GM23338 (cell line): ENCODE measurements around the gene LAPTM5. TPM values are rescaled to one million over a fixed set of nuclear protein-coding genes. Genes with fewer than 3 reads are reported as not detected.

Experiments
- ATAC-seq: fragments of 200-7000 bp; cut with Tn5 transposase; 3 replicates; pipeline ENCODE4 v1.9.1; 2020
- DNase-seq: peaks from one replicate; pipeline ENCODE4 v3.0.0-alpha.2; 2015; ENCODE audit warnings: low spot score
- H2AFZ ChIP-seq: fragments of 200-600 bp; sonication (generic); 2 replicates; pipeline ENCODE4 v1.8.0; 2016; ENCODE audit warnings: antibody characterized with exemption, mild to moderate bottlenecking, moderate library complexity
- H3F3A ChIP-seq: fragments of 200-600 bp; sonication (generic); replicated peaks from 2 replicates; pipeline ENCODE4 v1.8.0; 2017; ENCODE audit warnings: antibody characterized with exemption, mixed run types, low read depth
- H3K27ac ChIP-seq: fragments of 200-600 bp; sonication (generic); 2 replicates; pipeline ENCODE4 v1.6.1; 2016; ENCODE audit warnings: low read depth
- H3K27me3 ChIP-seq: fragments of 200-600 bp; sonication (generic); 2 replicates; pipeline ENCODE4 v1.8.0; 2016; ENCODE audit warnings: mild to moderate bottlenecking, mixed run types, moderate library complexity; ENCODE audit not compliant: insufficient read depth
- H3K36me3 ChIP-seq: fragments of 200-600 bp; sonication (generic); 2 replicates; pipeline ENCODE4 v1.8.0; 2016; ENCODE audit warnings: mild to moderate bottlenecking; ENCODE audit not compliant: insufficient read depth
- H3K4me1 ChIP-seq: fragments of 200-600 bp; sonication (generic); 2 replicates; pipeline ENCODE4 v1.8.0; 2016; ENCODE audit warnings: mild to moderate bottlenecking, moderate library complexity; ENCODE audit not compliant: insufficient read depth
- H3K4me2 ChIP-seq: fragments of 200-600 bp; sonication (generic); 2 replicates; pipeline ENCODE4 v1.7.1; 2017; ENCODE audit warnings: mixed run types
- H3K4me3 ChIP-seq: fragments of 200-600 bp; sonication (generic); 2 replicates; pipeline ENCODE4 v1.6.1; 2016; ENCODE audit warnings: mixed run types
- H3K79me2 ChIP-seq: fragments of 200-600 bp; sonication (generic); replicated peaks from 2 replicates; pipeline ENCODE4 v1.8.0; 2017; ENCODE audit warnings: mild to moderate bottlenecking; ENCODE audit not compliant: insufficient read depth
- H3K9me2 ChIP-seq: fragments of 200-600 bp; sonication (generic); 2 replicates; pipeline ENCODE4 v1.8.0; 2017; ENCODE audit not compliant: insufficient read depth
- H4K20me1 ChIP-seq: fragments of 200-600 bp; sonication (generic); replicated peaks from 2 replicates; pipeline ENCODE4 v1.8.0; 2017; ENCODE audit warnings: mild to moderate bottlenecking; ENCODE audit not compliant: insufficient read depth
- H3K27ac Mint-ChIP-seq: 2 replicates; pipeline ENCODE4 v1.8.0; 2020; ENCODE audit warnings: inconsistent platforms, mild to moderate bottlenecking, moderate library complexity, mixed read lengths
- H3K27me3 Mint-ChIP-seq: 3 replicates; pipeline ENCODE4 v1.8.0; 2022; ENCODE audit warnings: low read depth, mild to moderate bottlenecking, moderate library complexity, mixed read lengths, inconsistent platforms; ENCODE audit not compliant: insufficient read depth, poor library complexity
- H3K36me3 Mint-ChIP-seq: 3 replicates; pipeline ENCODE4 v1.8.0; 2021; ENCODE audit warnings: low read depth, mild to moderate bottlenecking, inconsistent platforms, moderate library complexity, mixed read lengths
- H3K4me1 Mint-ChIP-seq: 3 replicates; pipeline ENCODE4 v1.8.0; 2020; ENCODE audit warnings: mild to moderate bottlenecking, inconsistent platforms, mixed read lengths
- H3K4me3 Mint-ChIP-seq: 3 replicates; pipeline ENCODE4 v1.8.0; 2021; ENCODE audit warnings: moderate library complexity, mild to moderate bottlenecking, inconsistent platforms, mixed read lengths
- H3K9me3 Mint-ChIP-seq: 3 replicates; pipeline ENCODE4 v1.8.0; 2020; ENCODE audit warnings: moderate library complexity, mild to moderate bottlenecking, inconsistent platforms, mixed read lengths
- CREB1 ChIP-seq: fragments of 250-450 bp; sonication (Bioruptor Pico); IDR thresholded peaks from 2 replicates; pipeline ENCODE4 v1.5.0; 2020; ENCODE audit warnings: low read depth, mild to moderate bottlenecking, moderate library complexity
- EZH2phosphoT487 ChIP-seq: fragments of 200-600 bp; sonication (generic); IDR thresholded peaks from one replicate; pipeline ENCODE4 v1.8.1; 2018; ENCODE audit warnings: antibody characterized with exemption; ENCODE audit not compliant: unreplicated experiment
- JUNB ChIP-seq: IDR thresholded peaks from one replicate; pipeline ENCODE4 v1.6.1; 2016; ENCODE audit warnings: antibody characterized with exemption; ENCODE audit not compliant: unreplicated experiment
- POLR2AphosphoS5 ChIP-seq: IDR thresholded peaks from 2 replicates; pipeline ENCODE4 v1.6.1; 2016; ENCODE audit warnings: antibody characterized with exemption, low read depth
- STAT1 ChIP-seq: IDR thresholded peaks from one replicate; pipeline ENCODE4 v1.6.1; 2016; ENCODE audit warnings: antibody characterized with exemption; ENCODE audit not compliant: unreplicated experiment
- ZNF114 ChIP-seq: fragments of 250-450 bp; sonication (Bioruptor Pico); IDR thresholded peaks from 2 replicates; pipeline ENCODE4 v1.5.0; 2020; ENCODE audit warnings: mild to moderate bottlenecking, moderate library complexity
- ZNF331 ChIP-seq: fragments of 250-450 bp; sonication (Bioruptor Pico); IDR thresholded peaks from 2 replicates; pipeline ENCODE4 v1.5.0; 2020; ENCODE audit warnings: low read depth, mild to moderate bottlenecking, moderate library complexity
- polyA plus RNA-seq: library from polyadenylated mRNA; unstranded; fragments of >200 nt; fragmentation: Nextera tagmentation; extraction: Ambion mirVana; gene quantifications from 2 replicates; pipeline ENCODE4 v1.2.1, GENCODE V29; 2016
- total RNA-seq: library from RNA; depleted of rRNA; stranded (reverse); fragments of >200 nt; shearing (Covaris generic); gene quantifications from 2 replicates; pipeline ENCODE4 v1.2.3, GENCODE V29; 2014
- TF ChIP-seq, protein P1 (sequence below): fragments of 250-450 bp; sonication (Bioruptor Pico); IDR thresholded peaks from 2 replicates; pipeline ENCODE4 v1.5.0; 2020; ENCODE audit warnings: mild to moderate bottlenecking, moderate library complexity
- TF ChIP-seq, protein P2 (sequence below): IDR thresholded peaks from one replicate; pipeline ENCODE4 v1.6.1; 2018; ENCODE audit warnings: antibody characterized with exemption; ENCODE audit not compliant: unreplicated experiment
- TF ChIP-seq, protein P3 (sequence below): IDR thresholded peaks from 2 replicates; pipeline ENCODE4 v1.6.1; 2016; ENCODE audit warnings: antibody characterized with exemption

LAPTM5 gene
- total and polyA plus RNA-seq, 2 experiments from 2014 or later = 0.21 TPM; not detected in 1

DNA sequence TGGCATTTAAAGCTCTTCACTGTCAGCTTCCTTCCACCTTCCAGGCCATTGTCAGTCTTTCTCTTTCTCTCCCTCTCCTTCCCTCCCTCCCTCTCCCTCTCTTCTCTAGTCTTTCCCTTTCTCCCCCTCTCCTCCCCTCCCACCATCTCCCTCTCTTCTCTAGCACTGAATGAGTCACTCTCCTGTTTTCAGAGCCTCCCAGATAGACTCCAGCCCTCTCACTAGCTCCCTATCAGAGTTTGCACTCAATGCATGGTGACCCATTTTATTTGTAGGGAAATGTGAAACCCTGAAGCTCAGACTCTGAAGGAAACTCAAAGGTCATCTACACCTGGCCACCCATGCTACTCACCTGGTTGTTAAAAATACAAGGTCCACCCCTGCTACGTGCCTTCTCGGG, 29.8 kb downstream of the LAPTM5 start:
- Histone ChIP-seq H3K4me2 (no peak overlapping the region), H3K36me3 (no peaks in the 10 kb centered on the region), H3K79me2 (no peaks in the 10 kb centered on the region), H3F3A (no peaks in the 10 kb centered on the region), H2AFZ (no peak overlapping the region), H4K20me1 (no peaks in the 10 kb centered on the region), H3K4me3 (no peak overlapping the region), H3K27ac (no peak overlapping the region), H3K4me1 (peaks cover 11% of the 10 kb centered on the region), H3K9me2 (no peaks in the 10 kb centered on the region), H3K27me3 (no peaks in the 10 kb centered on the region)
- TF ChIP-seq CREB1 (CRISPR knock-in tag) (no peak), ZNF331 (CRISPR knock-in tag) (no peak)
- H3K27me3 Mint-ChIP-seq = peaks cover 20% of the 10 kb centered on the region
- ATAC-seq (peak; percentile 33), DNase-seq (no peak)
- no peak overlapping the region for H3K27ac Mint-ChIP-seq
- no peaks in the 10 kb centered on the region for H3K36me3 Mint-ChIP-seq
- H3K9me3 Mint-ChIP-seq = no peaks in the 10 kb centered on the region; the same call in 1 of the 3 replicates
- H3K4me1 Mint-ChIP-seq = peaks cover 28% of the 10 kb centered on the region
- H3K4me3 Mint-ChIP-seq = no peak overlapping the region

DNA sequence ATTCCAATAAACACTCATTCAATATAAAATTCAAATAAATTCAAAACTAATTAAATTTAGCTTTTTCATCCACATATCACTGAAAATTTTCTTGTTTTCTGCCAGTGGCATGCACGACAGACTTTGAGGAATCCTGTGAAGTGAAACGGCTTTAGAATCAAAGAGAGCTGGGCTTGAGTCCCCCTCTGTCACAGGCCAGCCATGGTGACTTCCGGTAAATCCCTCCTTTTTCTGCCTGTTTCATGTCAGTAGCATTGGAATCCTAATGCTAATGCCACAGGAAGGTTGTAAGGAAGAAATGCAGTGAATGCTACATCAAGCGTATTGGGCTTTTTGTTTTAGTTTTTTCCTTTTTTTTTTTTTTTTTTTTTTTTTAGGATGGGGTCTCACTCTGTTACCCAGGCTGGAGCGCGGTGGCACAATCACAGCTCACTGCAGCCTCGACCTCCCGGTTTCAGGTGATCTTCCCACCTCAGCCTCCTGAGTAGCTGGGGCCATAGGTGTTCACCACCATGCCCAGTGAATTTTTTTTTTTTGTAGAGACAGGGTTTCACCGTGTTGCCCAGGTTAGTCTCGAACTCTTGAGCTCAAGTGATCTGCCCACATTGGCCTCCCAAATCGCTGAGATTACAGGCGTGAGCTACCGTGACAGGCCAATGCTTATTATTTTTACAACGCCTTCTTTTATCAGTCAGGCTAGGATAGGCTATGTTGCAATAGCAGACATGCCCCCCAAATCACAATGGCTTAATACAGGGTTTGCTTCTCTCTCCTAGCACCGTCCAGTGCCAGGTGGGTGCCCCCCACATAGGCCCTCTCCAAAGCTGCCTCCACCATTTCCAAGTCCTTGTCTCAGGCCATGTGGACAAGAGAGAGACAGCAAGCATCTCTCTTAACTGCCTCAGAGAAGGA, 30.5 kb downstream of the LAPTM5 start:
- no peaks in the 10 kb centered on the region for H3K27me3 ChIP-seq
- no peaks in the 10 kb centered on the region for H3K36me3 Mint-ChIP-seq
- DNase-seq (no peak), ATAC-seq (no peak)
- no peak overlapping the region for H3K27ac ChIP-seq
- no peak overlapping the region for H3K4me3 ChIP-seq
- no peak overlapping the region for H2AFZ ChIP-seq
- H3K4me1 ChIP-seq = peaks cover 5% of the 10 kb centered on the region; the same call in 1 of the 2 replicates
- H3K27ac Mint-ChIP-seq = no peak overlapping the region
- no peak overlapping the region for H3K4me2 ChIP-seq
- no peaks in the 10 kb centered on the region; the same call in 1 of the 3 replicates for H3K9me3 Mint-ChIP-seq
- H3K4me3 Mint-ChIP-seq = no peak overlapping the region
- H3K9me2 ChIP-seq = no peaks in the 10 kb centered on the region
- peaks cover 20% of the 10 kb centered on the region for H3K27me3 Mint-ChIP-seq
- H3K4me1 Mint-ChIP-seq = peaks cover 23% of the 10 kb centered on the region
- H4K20me1 ChIP-seq = no peaks in the 10 kb centered on the region
- no peaks in the 10 kb centered on the region for H3K36me3 ChIP-seq
- H3K79me2 ChIP-seq = no peaks in the 10 kb centered on the region
- H3F3A ChIP-seq = no peaks in the 10 kb centered on the region
- TF ChIP-seq JUNB = no peak
- no peak for TF ChIP-seq EZH2phosphoT487
- no peak for TF ChIP-seq CREB1 (CRISPR knock-in tag)
- TF ChIP-seq, protein P1, sequence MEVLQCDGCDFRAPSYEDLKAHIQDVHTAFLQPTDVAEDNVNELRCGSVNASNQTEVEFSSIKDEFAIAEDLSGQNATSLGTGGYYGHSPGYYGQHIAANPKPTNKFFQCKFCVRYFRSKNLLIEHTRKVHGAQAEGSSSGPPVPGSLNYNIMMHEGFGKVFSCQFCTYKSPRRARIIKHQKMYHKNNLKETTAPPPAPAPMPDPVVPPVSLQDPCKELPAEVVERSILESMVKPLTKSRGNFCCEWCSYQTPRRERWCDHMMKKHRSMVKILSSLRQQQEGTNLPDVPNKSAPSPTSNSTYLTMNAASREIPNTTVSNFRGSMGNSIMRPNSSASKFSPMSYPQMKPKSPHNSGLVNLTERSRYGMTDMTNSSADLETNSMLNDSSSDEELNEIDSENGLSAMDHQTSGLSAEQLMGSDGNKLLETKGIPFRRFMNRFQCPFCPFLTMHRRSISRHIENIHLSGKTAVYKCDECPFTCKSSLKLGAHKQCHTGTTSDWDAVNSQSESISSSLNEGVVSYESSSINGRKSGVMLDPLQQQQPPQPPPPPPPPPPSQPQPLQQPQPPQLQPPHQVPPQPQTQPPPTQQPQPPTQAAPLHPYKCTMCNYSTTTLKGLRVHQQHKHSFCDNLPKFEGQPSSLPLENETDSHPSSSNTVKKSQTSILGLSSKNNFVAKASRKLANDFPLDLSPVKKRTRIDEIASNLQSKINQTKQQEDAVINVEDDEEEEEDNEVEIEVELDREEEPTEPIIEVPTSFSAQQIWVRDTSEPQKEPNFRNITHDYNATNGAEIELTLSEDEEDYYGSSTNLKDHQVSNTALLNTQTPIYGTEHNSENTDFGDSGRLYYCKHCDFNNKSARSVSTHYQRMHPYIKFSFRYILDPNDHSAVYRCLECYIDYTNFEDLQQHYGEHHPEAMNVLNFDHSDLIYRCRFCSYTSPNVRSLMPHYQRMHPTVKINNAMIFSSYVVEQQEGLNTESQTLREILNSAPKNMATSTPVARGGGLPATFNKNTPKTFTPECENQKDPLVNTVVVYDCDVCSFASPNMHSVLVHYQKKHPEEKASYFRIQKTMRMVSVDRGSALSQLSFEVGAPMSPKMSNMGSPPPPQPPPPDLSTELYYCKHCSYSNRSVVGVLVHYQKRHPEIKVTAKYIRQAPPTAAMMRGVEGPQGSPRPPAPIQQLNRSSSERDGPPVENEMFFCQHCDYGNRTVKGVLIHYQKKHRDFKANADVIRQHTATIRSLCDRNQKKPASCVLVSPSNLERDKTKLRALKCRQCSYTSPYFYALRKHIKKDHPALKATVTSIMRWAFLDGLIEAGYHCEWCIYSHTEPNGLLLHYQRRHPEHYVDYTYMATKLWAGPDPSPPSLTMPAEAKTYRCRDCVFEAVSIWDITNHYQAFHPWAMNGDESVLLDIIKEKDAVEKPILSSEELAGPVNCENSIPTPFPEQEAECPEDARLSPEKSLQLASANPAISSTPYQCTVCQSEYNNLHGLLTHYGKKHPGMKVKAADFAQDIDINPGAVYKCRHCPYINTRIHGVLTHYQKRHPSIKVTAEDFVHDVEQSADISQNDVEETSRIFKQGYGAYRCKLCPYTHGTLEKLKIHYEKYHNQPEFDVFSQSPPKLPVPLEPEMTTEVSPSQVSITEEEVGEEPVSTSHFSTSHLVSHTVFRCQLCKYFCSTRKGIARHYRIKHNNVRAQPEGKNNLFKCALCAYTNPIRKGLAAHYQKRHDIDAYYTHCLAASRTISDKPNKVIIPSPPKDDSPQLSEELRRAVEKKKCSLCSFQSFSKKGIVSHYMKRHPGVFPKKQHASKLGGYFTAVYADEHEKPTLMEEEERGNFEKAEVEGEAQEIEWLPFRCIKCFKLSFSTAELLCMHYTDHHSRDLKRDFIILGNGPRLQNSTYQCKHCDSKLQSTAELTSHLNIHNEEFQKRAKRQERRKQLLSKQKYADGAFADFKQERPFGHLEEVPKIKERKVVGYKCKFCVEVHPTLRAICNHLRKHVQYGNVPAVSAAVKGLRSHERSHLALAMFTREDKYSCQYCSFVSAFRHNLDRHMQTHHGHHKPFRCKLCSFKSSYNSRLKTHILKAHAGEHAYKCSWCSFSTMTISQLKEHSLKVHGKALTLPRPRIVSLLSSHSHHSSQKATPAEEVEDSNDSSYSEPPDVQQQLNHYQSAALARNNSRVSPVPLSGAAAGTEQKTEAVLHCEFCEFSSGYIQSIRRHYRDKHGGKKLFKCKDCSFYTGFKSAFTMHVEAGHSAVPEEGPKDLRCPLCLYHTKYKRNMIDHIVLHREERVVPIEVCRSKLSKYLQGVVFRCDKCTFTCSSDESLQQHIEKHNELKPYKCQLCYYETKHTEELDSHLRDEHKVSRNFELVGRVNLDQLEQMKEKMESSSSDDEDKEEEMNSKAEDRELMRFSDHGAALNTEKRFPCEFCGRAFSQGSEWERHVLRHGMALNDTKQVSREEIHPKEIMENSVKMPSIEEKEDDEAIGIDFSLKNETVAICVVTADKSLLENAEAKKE (CRISPR knock-in tag) = no peak
- no peak for TF ChIP-seq ZNF114 (CRISPR knock-in tag)
- no peak for TF ChIP-seq ZNF331 (CRISPR knock-in tag)
- TF ChIP-seq, protein P2, sequence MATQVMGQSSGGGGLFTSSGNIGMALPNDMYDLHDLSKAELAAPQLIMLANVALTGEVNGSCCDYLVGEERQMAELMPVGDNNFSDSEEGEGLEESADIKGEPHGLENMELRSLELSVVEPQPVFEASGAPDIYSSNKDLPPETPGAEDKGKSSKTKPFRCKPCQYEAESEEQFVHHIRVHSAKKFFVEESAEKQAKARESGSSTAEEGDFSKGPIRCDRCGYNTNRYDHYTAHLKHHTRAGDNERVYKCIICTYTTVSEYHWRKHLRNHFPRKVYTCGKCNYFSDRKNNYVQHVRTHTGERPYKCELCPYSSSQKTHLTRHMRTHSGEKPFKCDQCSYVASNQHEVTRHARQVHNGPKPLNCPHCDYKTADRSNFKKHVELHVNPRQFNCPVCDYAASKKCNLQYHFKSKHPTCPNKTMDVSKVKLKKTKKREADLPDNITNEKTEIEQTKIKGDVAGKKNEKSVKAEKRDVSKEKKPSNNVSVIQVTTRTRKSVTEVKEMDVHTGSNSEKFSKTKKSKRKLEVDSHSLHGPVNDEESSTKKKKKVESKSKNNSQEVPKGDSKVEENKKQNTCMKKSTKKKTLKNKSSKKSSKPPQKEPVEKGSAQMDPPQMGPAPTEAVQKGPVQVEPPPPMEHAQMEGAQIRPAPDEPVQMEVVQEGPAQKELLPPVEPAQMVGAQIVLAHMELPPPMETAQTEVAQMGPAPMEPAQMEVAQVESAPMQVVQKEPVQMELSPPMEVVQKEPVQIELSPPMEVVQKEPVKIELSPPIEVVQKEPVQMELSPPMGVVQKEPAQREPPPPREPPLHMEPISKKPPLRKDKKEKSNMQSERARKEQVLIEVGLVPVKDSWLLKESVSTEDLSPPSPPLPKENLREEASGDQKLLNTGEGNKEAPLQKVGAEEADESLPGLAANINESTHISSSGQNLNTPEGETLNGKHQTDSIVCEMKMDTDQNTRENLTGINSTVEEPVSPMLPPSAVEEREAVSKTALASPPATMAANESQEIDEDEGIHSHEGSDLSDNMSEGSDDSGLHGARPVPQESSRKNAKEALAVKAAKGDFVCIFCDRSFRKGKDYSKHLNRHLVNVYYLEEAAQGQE = no peak
- TF ChIP-seq, protein P3, sequence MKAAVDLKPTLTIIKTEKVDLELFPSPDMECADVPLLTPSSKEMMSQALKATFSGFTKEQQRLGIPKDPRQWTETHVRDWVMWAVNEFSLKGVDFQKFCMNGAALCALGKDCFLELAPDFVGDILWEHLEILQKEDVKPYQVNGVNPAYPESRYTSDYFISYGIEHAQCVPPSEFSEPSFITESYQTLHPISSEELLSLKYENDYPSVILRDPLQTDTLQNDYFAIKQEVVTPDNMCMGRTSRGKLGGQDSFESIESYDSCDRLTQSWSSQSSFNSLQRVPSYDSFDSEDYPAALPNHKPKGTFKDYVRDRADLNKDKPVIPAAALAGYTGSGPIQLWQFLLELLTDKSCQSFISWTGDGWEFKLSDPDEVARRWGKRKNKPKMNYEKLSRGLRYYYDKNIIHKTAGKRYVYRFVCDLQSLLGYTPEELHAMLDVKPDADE = no peak
- TF ChIP-seq STAT1 = no peak
- TF ChIP-seq POLR2AphosphoS5 = no peak
